DLD1 (cell line): Measurements from ENCODE around the gene RBPJL.

ENCODE experiments used
- in situ Hi-C: cut with HindIII; loops from 2 replicates; pipeline ENCODE4 v1.10.0; 2017; ENCODE audit warnings: low sequenced_read_pairs

Gene RBPJL

GRCh38 chr20:45315672-45316071, 9.0 kb downstream of the RBPJL start:
- in situ Hi-C loops, result loop anchor here (10.0 kb wide), 1 partner anchor 179 kb away; no protein-coding TSS in a partner anchor

- in situ Hi-C loops, result loop anchor here (10.0 kb wide), 1 partner anchor 178 kb away; no protein-coding TSS in a partner anchor
Observed at GRCh38 chr20:45316150-45317080, 9.8 kb downstream of the RBPJL start.

GRCh38 chr20:45317826-45318225, 11.2 kb downstream of the RBPJL start:
- in situ Hi-C loops, result loop anchor here (10.0 kb wide), 1 partner anchor 177 kb away; no protein-coding TSS in a partner anchor

GRCh38 chr20:45318386-45318939, 11.8 kb downstream of the RBPJL start:
- in situ Hi-C loops, result loop anchor here (10.0 kb wide), 1 partner anchor 176 kb away; no protein-coding TSS in a partner anchor

GRCh38 chr20:45318948-45319347, 12.3 kb downstream of the RBPJL start:
- in situ Hi-C loops, result loop anchor here (10.0 kb wide), 1 partner anchor 176 kb away; no protein-coding TSS in a partner anchor

- in situ Hi-C loops, result loop anchor here (10.0 kb wide), 1 partner anchor 454 kb away; no protein-coding TSS in a partner anchor
Observed at GRCh38 chr20:45320948-45321595, 14.4 kb downstream of the RBPJL start.

- in situ Hi-C loops, result loop anchor here (10.0 kb wide), 1 partner anchor 452 kb away; no protein-coding TSS in a partner anchor
Observed at GRCh38 chr20:45322952-45323383, 16.3 kb downstream of the RBPJL start.

GRCh38 chr20:45323731-45324130, 17.1 kb downstream of the RBPJL start:
- in situ Hi-C loops, result loop anchor here (10.0 kb wide), 1 partner anchor 451 kb away; no protein-coding TSS in a partner anchor

- in situ Hi-C loops, result loop anchor here (10.0 kb wide), 1 partner anchor 449 kb away; no protein-coding TSS in a partner anchor
Observed at GRCh38 chr20:45325371-45325770, 18.7 kb downstream of the RBPJL start.

GRCh38 chr20:45328451-45328850, 21.8 kb downstream of the RBPJL start:
- in situ Hi-C loops, result loop anchor here (10.0 kb wide), 1 partner anchor 446 kb away; no protein-coding TSS in a partner anchor

- in situ Hi-C loops, result loop anchor here (10.0 kb wide), 1 partner anchor 445 kb away; no protein-coding TSS in a partner anchor
Observed at GRCh38 chr20:45329497-45330319, 23.1 kb downstream of the RBPJL start.

GRCh38 chr20:45330476-45330875, 23.8 kb downstream of the RBPJL start:
- in situ Hi-C loops, result no loop called here

- in situ Hi-C loops, result no loop called here
Observed at GRCh38 chr20:45336530-45337366, 30.1 kb downstream of the RBPJL start.

GRCh38 chr20:45337367-45338120, 30.9 kb downstream of the RBPJL start:
- in situ Hi-C loops, result no loop called here

- in situ Hi-C loops, result no loop called here
Observed at GRCh38 chr20:45338121-45339030, 31.7 kb downstream of the RBPJL start.

- in situ Hi-C loops, result no loop called here
Observed at GRCh38 chr20:45339084-45339483, 32.4 kb downstream of the RBPJL start.

- in situ Hi-C loops, result no loop called here
Observed at GRCh38 chr20:45339799-45340198, 33.2 kb downstream of the RBPJL start.
